Activated naive CD8-positive, alpha-beta T cell (primary cell): ENCODE data around the gene ERVK3-1.
"Not testable (repeated sequence)": the region's sequence is repeated elsewhere in the genome, so short reads cannot be mapped to it uniquely, and the experiment has no call there.

Source experiments
- H3K27ac Mint-ChIP-seq: one replicate; pipeline ENCODE4 v1.8.0; 2021; ENCODE audit warnings: mixed read lengths
- H3K27me3 Mint-ChIP-seq: one replicate; pipeline ENCODE4 v1.8.0; 2021; ENCODE audit warnings: mixed read lengths
- H3K36me3 Mint-ChIP-seq: one replicate; pipeline ENCODE4 v1.8.0; 2021; ENCODE audit warnings: mixed read lengths
- H3K4me1 Mint-ChIP-seq: one replicate; pipeline ENCODE4 v1.8.0; 2021; ENCODE audit warnings: low read depth, mixed read lengths
- H3K4me3 Mint-ChIP-seq: one replicate; pipeline ENCODE4 v1.8.0; 2021; ENCODE audit warnings: mild to moderate bottlenecking, mixed read lengths
- H3K9me3 Mint-ChIP-seq: one replicate; pipeline ENCODE4 v1.8.0; 2021; ENCODE audit warnings: low read depth, mixed read lengths

Gene ERVK3-1

GRCh38 chr19:58348080-58348479 is 42.9 kb downstream of the ERVK3-1 start:
- Mint-ChIP-seq H3K4me3 (peak overlapping the region; percentile 96), H3K4me1 (peaks cover 32% of the 10 kb centered on the region)
- not testable (repeated sequence) for H3K36me3 Mint-ChIP-seq, H3K27me3 Mint-ChIP-seq, H3K9me3 Mint-ChIP-seq, H3K27ac Mint-ChIP-seq

GRCh38 chr19:58349590-58349989 is 44.4 kb downstream of the ERVK3-1 start:
- Mint-ChIP-seq H3K4me1 (peaks cover 32% of the 10 kb centered on the region), H3K27ac (no peak overlapping the region), H3K36me3 (peaks cover 4% of the 10 kb centered on the region), H3K9me3 (no peaks in the 10 kb centered on the region), H3K4me3 (peak overlapping the region; percentile 51), H3K27me3 (no peaks in the 10 kb centered on the region)

DNA sequence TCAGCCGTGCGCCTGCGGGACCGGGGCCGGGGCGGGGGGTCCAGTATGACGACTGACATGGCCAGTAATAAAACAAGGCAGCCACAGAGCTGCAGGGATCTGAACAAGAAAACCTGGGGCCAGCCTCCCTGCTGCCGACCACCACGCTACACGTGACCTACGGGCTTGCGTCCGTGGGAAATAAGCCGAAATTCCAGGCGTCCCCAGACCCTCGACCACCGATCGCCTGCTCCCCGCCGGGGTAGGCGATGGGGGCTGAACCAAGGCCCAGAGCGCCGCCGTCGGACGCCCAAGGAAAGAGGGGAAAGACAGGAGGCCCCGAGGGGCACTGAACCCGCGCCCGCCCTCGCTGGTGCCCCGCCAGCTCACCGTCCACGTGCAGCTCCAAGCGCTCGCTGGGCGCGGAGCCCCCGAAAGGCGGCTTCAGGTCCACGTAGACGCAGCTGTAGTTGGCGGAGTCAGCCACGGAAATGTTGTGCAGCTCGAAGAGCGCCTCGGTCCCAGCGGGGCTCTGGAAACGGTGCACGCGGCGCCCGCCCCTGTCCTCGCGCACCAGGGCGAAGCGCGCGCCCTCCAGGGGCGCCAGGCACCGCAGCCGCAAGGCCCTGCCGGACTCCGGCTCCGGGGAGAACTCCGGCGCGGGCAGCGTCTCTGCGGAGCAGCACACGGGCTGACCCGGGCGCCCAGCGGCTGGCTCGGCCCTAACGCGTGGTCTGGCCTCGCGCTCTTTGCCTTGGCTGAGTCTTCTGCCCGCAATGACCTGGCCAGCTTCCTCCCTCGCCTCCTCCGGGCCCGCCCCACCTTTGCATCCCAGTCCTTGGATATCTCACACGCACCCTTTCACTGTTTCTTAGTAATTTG is 45.1 kb downstream of the ERVK3-1 start:
- Mint-ChIP-seq H3K4me3 (no peak overlapping the region), H3K36me3 (peaks cover 4% of the 10 kb centered on the region), H3K9me3 (no peaks in the 10 kb centered on the region), H3K4me1 (peaks cover 33% of the 10 kb centered on the region), H3K27me3 (no peaks in the 10 kb centered on the region), H3K27ac (no peak overlapping the region)

- peaks cover 4% of the 10 kb centered on the region for H3K36me3 Mint-ChIP-seq
- H3K9me3 Mint-ChIP-seq = no peaks in the 10 kb centered on the region
- H3K4me1 Mint-ChIP-seq = peaks cover 33% of the 10 kb centered on the region
- no peak overlapping the region for H3K4me3 Mint-ChIP-seq
- H3K27me3 Mint-ChIP-seq = no peaks in the 10 kb centered on the region
- H3K27ac Mint-ChIP-seq = no peak overlapping the region
Measured at GRCh38 chr19:58350871-58351557, 45.8 kb downstream of the ERVK3-1 start.

DNA sequence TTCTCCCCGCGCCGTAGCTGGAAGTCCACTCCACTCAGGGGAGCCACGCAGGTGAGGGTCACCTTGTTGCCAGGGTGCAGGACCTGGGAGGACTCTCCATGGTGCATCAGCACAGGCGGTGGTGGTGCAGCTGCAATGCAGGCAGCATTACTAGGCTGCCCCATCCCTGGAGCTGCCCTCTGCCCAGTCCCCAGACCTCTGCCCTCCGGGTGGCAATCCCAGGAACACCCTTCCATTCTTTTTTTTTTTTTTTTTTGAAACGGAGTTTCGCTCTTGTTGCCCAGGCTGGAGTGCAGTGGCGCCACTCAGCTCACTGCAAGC is 46.3 kb downstream of the ERVK3-1 start:
- H3K4me1 Mint-ChIP-seq = peaks cover 33% of the 10 kb centered on the region
- peaks cover 4% of the 10 kb centered on the region for H3K36me3 Mint-ChIP-seq
- H3K27ac Mint-ChIP-seq = no peak overlapping the region
- H3K9me3 Mint-ChIP-seq = no peaks in the 10 kb centered on the region
- H3K27me3 Mint-ChIP-seq = no peaks in the 10 kb centered on the region
- no peak overlapping the region for H3K4me3 Mint-ChIP-seq

DNA sequence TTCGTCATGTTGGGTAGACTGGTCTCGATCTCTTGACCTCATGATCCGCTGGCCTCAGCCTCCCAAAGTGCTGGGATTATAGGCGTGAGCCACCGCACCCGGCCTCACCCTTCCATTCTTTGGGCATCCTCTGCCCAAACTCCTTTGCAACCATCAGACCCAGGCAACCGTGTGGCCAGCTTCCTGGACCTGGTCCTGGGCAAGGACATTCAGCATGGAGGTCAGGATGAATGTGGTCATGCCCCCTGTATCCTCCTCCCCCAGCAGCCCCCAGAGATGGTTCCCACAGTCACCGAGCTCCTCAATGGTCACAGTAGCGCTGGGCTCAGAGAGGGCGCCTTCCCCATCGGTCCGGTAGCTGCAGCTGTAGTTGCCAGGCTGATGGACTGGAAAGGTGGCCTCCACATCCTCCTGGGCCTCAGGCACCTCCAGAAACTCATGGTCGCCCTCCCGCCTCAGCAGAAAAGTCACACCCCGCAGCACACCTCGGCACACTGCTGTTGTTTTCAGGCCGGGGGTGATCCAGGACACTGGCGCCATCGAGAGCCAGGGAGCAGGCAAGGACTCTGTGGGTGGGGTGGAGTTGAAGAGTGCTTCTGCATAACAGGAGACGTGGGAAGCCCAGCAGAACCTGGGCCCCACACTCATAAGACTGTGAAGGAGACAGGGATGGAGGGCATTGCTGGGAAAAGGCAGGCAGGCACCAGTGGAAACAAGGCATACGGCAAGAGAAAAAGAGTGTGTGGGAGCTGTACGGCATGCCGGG is 47.0 kb downstream of the ERVK3-1 start:
- Mint-ChIP-seq H3K9me3 (no peaks in the 10 kb centered on the region), H3K27ac (no peak overlapping the region), H3K27me3 (no peaks in the 10 kb centered on the region), H3K4me3 (no peak overlapping the region), H3K36me3 (peaks cover 4% of the 10 kb centered on the region), H3K4me1 (peaks cover 30% of the 10 kb centered on the region)

GRCh38 chr19:58352760-58353671 is 47.8 kb downstream of the ERVK3-1 start, which contains the start of gene A1BG:
A1BG (minus strand) TSS chr19:58353492; CDS start chr19:58353437, 55 bp downstream.
- H3K27me3 Mint-ChIP-seq = no peaks in the 10 kb centered on the region
- no peak within 1 kb of the TSS for H3K27ac Mint-ChIP-seq
- H3K4me1 Mint-ChIP-seq = peaks cover 30% of the 10 kb centered on the region

DNA sequence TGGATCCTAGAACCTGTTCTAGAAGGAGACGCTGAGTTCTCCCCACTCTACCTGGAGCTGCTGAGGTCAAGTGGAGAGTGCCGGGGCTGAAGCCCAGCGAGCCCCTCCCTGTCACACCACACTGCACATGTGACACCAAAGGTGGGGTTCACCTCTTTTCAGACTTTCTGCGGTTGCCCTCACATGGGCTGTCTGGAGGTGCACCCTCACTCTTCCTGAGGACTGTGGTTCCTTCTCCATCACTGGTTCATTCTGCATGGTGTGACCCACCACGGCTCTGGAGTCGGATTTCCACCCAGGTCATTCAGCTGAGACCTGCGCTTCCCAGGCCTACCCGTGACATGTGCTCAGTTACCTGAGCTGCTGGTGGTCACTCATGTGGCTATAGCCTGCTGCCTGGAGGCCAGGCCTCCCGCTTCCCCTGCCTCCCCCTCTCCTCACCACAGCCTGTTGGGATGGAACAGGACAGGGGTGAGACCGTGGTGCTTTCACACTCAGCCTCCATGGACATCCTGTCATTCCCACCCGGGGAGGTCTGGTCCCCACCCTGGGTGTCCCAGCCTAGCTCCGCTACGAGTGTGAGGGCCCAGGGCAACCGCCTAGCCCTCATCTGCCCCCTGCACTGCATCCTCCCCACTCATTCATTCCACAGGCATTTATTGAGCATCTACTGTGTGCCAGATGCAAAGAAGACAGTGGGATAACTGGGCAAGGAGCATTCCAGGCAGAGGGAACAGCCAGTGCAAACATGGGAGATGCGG is 48.7 kb downstream of the ERVK3-1 start:
- Mint-ChIP-seq H3K27me3 (no peaks in the 10 kb centered on the region), H3K4me3 (no peak overlapping the region), H3K36me3 (peaks cover 4% of the 10 kb centered on the region), H3K9me3 (no peaks in the 10 kb centered on the region), H3K27ac (no peak overlapping the region), H3K4me1 (peaks cover 24% of the 10 kb centered on the region)

More at GRCh38 chr19:58352760-58353671, 47.8 kb downstream of the ERVK3-1 start, which contains the start of gene A1BG:
- H3K36me3 Mint-ChIP-seq = peaks cover 4% of the 10 kb centered on the region
- no peak within 1 kb of the TSS for H3K4me3 Mint-ChIP-seq
- no peaks in the 10 kb centered on the region for H3K9me3 Mint-ChIP-seq

DNA sequence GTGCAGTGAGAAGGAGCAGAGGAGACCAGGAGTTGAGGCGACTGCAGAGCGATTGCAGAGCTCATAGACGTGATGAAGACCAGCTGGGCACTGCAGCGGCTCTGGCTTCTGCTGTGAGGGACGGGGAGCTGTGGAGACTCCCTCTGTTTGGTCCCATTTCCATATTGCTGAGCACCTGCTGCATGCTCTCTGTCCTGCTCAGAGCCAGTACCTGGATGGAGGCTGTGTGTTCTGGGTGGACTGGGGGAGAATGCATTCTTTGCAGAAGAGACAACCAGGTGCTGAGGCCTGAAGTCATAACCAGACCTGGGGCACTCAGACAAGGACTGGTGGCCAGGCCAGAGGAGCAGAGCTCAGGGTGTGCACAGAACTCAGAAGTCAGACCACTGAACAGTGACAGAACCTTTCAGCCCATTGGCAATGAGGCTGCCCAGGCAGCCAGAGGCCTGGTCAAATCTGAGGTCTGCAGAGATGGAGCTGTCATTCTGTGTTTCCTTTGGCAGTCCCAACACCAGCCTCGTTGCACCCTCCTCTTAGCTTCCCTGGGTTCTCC is 49.4 kb downstream of the ERVK3-1 start:
- Mint-ChIP-seq H3K9me3 (no peaks in the 10 kb centered on the region), H3K4me1 (peaks cover 22% of the 10 kb centered on the region), H3K27ac (no peak overlapping the region), H3K27me3 (no peaks in the 10 kb centered on the region), H3K4me3 (no peak overlapping the region), H3K36me3 (peaks cover 2% of the 10 kb centered on the region)

DNA sequence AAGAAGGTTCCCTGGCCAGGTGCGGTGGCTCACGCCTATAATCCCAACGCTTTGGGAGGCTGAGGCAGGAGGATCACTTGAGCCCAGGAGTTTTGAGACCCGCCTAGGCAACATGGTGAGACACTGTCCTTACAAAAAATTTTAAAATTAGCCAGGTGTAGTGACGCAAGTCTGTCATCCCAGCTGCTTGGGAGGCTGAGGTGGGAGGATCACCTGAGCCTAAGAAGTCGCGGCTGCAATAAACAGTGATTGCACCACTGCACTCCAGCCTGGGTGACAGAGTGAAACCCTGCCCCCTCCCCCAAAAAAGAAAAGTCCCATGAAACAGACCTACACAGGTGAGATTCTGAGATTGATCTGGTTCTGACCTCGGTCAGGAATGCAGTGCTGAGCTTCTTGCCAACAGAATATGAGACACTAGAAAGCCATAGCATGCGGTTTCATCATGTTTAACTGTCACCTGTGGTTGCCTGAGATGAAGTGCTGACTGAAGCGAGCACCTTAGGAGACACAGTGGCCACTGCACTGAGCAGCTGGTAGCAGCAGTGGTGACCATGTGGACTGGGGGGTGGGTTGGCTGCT is 50.1 kb downstream of the ERVK3-1 start:
- Mint-ChIP-seq H3K4me1 (peaks cover 22% of the 10 kb centered on the region), H3K27me3 (no peaks in the 10 kb centered on the region), H3K4me3 (peak overlapping the region; percentile 66), H3K36me3 (no peaks in the 10 kb centered on the region), H3K9me3 (no peaks in the 10 kb centered on the region), H3K27ac (no peak overlapping the region)

GRCh38 chr19:58355908-58356765 is 51.0 kb downstream of the ERVK3-1 start:
- no peak overlapping the region for H3K27ac Mint-ChIP-seq
- H3K4me1 Mint-ChIP-seq = peaks cover 20% of the 10 kb centered on the region
- peak overlapping the region; percentile 52 for H3K4me3 Mint-ChIP-seq

GRCh38 chr19:58356766-58357480 is 51.7 kb downstream of the ERVK3-1 start:
- H3K27ac Mint-ChIP-seq = no peak overlapping the region
- H3K4me3 Mint-ChIP-seq = peak overlapping the region; percentile 52
- peaks cover 24% of the 10 kb centered on the region for H3K4me1 Mint-ChIP-seq

More at GRCh38 chr19:58355908-58356765, 51.0 kb downstream of the ERVK3-1 start:
- Mint-ChIP-seq H3K36me3 (no peaks in the 10 kb centered on the region), H3K9me3 (no peaks in the 10 kb centered on the region), H3K27me3 (no peaks in the 10 kb centered on the region)

More at GRCh38 chr19:58356766-58357480, 51.7 kb downstream of the ERVK3-1 start:
- no peaks in the 10 kb centered on the region for H3K36me3 Mint-ChIP-seq
- no peaks in the 10 kb centered on the region for H3K9me3 Mint-ChIP-seq
- H3K27me3 Mint-ChIP-seq = no peaks in the 10 kb centered on the region
